ENCODE data around the gene TTLL7. TPM values are rescaled to one million over a fixed set of nuclear protein-coding genes. Genes with fewer than 3 reads are reported as not detected.

The TTLL7 gene, protein sequence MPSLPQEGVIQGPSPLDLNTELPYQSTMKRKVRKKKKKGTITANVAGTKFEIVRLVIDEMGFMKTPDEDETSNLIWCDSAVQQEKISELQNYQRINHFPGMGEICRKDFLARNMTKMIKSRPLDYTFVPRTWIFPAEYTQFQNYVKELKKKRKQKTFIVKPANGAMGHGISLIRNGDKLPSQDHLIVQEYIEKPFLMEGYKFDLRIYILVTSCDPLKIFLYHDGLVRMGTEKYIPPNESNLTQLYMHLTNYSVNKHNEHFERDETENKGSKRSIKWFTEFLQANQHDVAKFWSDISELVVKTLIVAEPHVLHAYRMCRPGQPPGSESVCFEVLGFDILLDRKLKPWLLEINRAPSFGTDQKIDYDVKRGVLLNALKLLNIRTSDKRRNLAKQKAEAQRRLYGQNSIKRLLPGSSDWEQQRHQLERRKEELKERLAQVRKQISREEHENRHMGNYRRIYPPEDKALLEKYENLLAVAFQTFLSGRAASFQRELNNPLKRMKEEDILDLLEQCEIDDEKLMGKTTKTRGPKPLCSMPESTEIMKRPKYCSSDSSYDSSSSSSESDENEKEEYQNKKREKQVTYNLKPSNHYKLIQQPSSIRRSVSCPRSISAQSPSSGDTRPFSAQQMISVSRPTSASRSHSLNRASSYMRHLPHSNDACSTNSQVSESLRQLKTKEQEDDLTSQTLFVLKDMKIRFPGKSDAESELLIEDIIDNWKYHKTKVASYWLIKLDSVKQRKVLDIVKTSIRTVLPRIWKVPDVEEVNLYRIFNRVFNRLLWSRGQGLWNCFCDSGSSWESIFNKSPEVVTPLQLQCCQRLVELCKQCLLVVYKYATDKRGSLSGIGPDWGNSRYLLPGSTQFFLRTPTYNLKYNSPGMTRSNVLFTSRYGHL
- total RNA-seq (10 to 100 TPM in 1 of 4 donors, 1 to 10 TPM in 3; 5.0 to 13.0 (median 8.6) TPM), polyA plus RNA-seq (1 to 10 TPM; 1.1 to 4.2 (median 2.4) TPM)
- long read RNA-seq, donor 1, partial matches to known transcripts = 0 of 2 reads
- long read RNA-seq, donor 1, other reads (novel, unspliced or antisense) = 2 of 2 reads
- long read RNA-seq, donor 2, full-length matches to known transcripts = 1 of 2 reads
- long read RNA-seq, donor 2, partial matches to known transcripts = 0 of 2 reads
- long read RNA-seq, donor 2, other reads (novel, unspliced or antisense) = 1 of 2 reads

DNA sequence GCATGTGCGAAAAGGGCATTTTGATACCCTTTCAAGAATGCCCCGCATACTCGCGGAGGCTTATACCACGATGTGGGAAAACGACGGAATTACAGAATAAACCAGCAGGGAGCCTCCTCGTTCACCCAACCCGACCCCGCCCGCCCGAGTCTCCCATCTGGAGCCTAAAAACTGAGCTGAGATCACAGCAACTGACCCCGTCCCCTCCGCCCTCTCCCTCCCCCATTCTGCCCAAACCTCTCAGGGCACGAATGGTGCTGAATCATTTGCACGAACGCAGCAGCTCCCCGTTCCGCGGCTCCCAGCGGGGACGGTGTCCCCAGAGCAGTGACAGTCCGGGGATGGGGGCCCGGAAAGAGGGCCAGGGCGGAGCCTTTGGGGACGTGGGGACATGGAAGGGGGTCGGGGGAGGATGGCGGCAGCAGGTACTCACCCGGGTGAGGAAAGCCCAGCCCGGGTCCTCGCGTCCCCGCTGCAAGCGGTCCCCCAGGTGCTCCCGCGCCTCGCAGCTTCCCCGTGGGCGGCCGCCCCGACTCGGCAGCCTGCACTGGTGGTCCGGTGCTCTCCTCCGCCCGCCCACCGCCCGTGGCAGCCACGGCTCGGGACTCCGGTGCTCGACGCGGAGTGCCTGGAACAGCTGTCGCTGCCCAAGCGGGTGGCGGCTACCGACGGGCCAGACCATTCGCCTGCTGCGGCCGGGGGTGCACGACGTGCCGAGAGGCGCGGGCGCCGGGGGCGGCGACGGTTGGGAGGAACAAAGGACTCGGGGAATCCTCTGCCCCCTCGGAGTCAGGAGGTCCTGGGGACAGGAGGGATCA lies at the start of gene TTLL7:
Gene TTLL7 (minus strand): TSS at position 635 of the 818 bp plus-strand sequence. CDS start 46,921 bp downstream, outside the sequence.
- H3K4me3 ChIP-seq = peak within 1 kb of the TSS; percentile 94
- intact Hi-C loops (cut with DNase I) = loop anchor here in 1 of 2 donors (2.0 kb wide), 1 partner anchor 78 kb away; no protein-coding TSS in a partner anchor
- H3K36me3 ChIP-seq (ENCODE audit: insufficient read depth in 1 of 2, low read depth in 1 of 2) = no peaks in the 10 kb centered on the region
- peak; percentile 96 to 99 (median 97) for ATAC-seq
- no peaks in the 10 kb centered on the region for H3K9me3 ChIP-seq
- H3K4me1 ChIP-seq = peaks cover 4% of the 10 kb centered on the region
- H3K27me3 ChIP-seq (ENCODE audit: insufficient read depth in 3 of 3, low read length in 2 of 3) = no peaks in the 10 kb centered on the region
- WGBS, 3 donors = 0 to 1% (median 1%) methylated on average over 55 to 73 of the region's 73 CpGs
- DNase-seq = peak; percentile 85 to 91
- H3K27ac ChIP-seq = peak within 1 kb of the TSS; percentile 86
- TF ChIP-seq, protein P1, sequence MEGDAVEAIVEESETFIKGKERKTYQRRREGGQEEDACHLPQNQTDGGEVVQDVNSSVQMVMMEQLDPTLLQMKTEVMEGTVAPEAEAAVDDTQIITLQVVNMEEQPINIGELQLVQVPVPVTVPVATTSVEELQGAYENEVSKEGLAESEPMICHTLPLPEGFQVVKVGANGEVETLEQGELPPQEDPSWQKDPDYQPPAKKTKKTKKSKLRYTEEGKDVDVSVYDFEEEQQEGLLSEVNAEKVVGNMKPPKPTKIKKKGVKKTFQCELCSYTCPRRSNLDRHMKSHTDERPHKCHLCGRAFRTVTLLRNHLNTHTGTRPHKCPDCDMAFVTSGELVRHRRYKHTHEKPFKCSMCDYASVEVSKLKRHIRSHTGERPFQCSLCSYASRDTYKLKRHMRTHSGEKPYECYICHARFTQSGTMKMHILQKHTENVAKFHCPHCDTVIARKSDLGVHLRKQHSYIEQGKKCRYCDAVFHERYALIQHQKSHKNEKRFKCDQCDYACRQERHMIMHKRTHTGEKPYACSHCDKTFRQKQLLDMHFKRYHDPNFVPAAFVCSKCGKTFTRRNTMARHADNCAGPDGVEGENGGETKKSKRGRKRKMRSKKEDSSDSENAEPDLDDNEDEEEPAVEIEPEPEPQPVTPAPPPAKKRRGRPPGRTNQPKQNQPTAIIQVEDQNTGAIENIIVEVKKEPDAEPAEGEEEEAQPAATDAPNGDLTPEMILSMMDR (IDR thresholded peaks at IDR 0.05) = no peak

DNA sequence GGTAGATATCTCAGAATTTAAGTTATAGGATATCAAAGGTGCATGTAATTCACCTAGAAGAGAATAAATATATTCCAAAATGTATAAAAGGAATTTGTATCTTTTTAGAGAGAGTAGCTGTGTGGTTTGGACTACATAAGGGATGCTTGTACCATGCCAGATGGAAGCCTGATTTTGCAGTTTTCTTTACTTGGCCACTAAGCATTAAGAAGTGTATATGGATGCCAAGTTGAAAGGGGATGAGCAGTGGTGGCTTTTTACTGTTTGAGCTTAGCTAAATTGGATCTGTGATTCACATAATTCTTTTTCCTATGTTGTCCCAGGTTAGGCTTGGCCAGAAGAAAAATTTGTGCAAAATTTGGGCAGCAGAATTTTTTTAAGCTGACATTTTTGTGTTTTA lies 43.5 kb upstream of the TTLL7 start:
- Histone ChIP-seq H3K4me3 (no peak overlapping the region), H3K4me1 (no peaks in the 10 kb centered on the region), H3K27me3 (ENCODE audit: insufficient read depth in 3 of 3, low read length in 2 of 3) (no peaks in the 10 kb centered on the region), H3K36me3 (ENCODE audit: insufficient read depth in 1 of 2, low read depth in 1 of 2) (no peaks in the 10 kb centered on the region), H3K27ac (no peak overlapping the region), H3K9me3 (no peaks in the 10 kb centered on the region)
- ATAC-seq (no peak), DNase-seq (no peak)
- intact Hi-C loops (cut with DNase I) = no loop called here
- TF ChIP-seq, protein P1 (IDR thresholded peaks at IDR 0.05) = no peak

DNA sequence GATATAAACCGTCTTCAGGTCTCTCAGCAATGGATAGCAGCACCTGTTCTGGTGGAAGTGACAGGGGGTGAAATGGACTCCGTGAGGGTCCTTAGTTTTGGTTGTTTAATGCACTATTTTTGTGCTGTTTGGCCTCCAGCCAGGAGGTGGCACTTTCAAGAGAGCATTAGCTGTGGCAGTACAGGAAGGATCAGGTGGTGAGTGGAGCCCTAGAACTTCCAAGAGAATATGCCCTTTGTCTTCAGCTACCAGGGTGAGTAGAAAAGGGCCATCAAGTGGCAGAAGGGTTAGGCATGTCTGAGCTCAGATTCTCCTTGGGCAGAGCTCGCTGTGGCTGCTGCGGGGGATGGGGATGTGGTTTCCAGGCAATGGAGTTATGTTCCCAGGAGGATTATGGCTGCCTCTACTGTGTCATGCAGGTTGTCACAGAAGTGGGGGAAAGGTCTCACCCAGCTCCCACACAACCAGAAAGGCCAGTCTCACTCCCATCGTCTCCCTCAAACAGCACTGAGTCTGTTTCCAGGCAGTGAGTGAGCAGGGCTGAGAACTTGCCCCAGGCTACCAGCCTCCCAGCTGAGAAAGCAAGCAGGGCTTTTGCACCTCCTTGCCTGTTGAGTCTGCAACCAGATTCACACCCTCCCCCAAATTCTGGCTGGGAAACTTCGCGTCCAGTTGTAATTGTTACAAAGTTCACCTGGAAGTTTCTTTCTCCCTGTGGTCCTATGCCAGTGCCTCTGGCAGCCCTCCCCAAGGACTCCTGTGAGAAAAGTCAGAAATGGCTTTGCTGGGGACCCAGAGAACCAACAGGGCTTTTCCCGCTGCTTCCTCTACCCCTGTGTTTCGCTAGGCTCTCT lies 39.1 kb upstream of the TTLL7 start:
- no peaks in the 10 kb centered on the region for H3K27me3 ChIP-seq (ENCODE audit: insufficient read depth in 3 of 3, low read length in 2 of 3)
- no peak for DNase-seq
- no peak for ATAC-seq
- H3K4me3 ChIP-seq = no peak overlapping the region
- no peaks in the 10 kb centered on the region for H3K4me1 ChIP-seq
- 79 to 94% (median 87%) methylated on average over 9 of the region's 9 CpGs for WGBS, 3 donors
- intact Hi-C loops (cut with DNase I) = no loop called here
- H3K36me3 ChIP-seq (ENCODE audit: insufficient read depth in 1 of 2, low read depth in 1 of 2) = no peaks in the 10 kb centered on the region
- no peak overlapping the region for H3K27ac ChIP-seq
- H3K9me3 ChIP-seq = no peaks in the 10 kb centered on the region
- TF ChIP-seq, protein P1 (IDR thresholded peaks at IDR 0.05) = no peak

Data from psoas muscle (tissue), 8 donors.